Measurements from ENCODE around the gene VPS54. TPM values are rescaled to one million over a fixed set of nuclear protein-coding genes. Genes with fewer than 3 reads are reported as not detected.

The VPS54 gene
- total RNA-seq, 1 donor from 2014 or later = 22.2 TPM

- no peak for DNase-seq (ENCODE audit: low spot score)
Measured at GRCh38 chr2:63844616-63845015, 174.6 kb downstream of the VPS54 start.

GRCh38 chr2:63843791-63844190, 175.4 kb downstream of the VPS54 start:
- DNase-seq (ENCODE audit: low spot score) = no peak

- DNase-seq (ENCODE audit: low spot score) = no peak
Measured at GRCh38 chr2:63843093-63843492, 176.1 kb downstream of the VPS54 start.

- no peak for DNase-seq (ENCODE audit: low spot score)
Measured at GRCh38 chr2:63842149-63843061, 176.8 kb downstream of the VPS54 start.

Other genes with a start within 250 kb of the VPS54 start
- gene UGP2, start 177.5 kb downstream of the VPS54 start, total RNA-seq = 563 TPM
- 47.4 TPM for gene PELI1, start 125.0 kb upstream of the VPS54 start, total RNA-seq